CD4-positive, alpha-beta T cell treated with Interleukin-17A for 4 hours (primary cell): ENCODE results near the gene IL1RAPL1.
"Not testable (repeated sequence)": the region's sequence is repeated elsewhere in the genome, so short reads cannot be mapped to it uniquely, and the experiment has no call there.

Source experiments
- DNase-seq: peaks from one replicate; pipeline ENCODE4 v3.0.0-alpha.2; 2020; ENCODE audit warnings: mixed read lengths

IL1RAPL1 gene

GRCh38 chrX:28800671-28801070, 213.4 kb downstream of the IL1RAPL1 start:
- not testable (repeated sequence) for DNase-seq

- DNase-seq: no peak
These were observed 215.4 kb downstream of the IL1RAPL1 start for GRCh38 chrX:28802625-28803024.

GRCh38 chrX:28835991-28836390, 248.7 kb downstream of the IL1RAPL1 start:
- DNase-seq: no peak

- DNase-seq: no peak
These were observed 256.6 kb downstream of the IL1RAPL1 start for GRCh38 chrX:28843817-28844216.

- DNase-seq: no peak
These were observed 260.2 kb downstream of the IL1RAPL1 start for GRCh38 chrX:28847423-28847822.

GRCh38 chrX:28848707-28849106, 261.5 kb downstream of the IL1RAPL1 start:
- no peak for DNase-seq

GRCh38 chrX:28850955-28851354, 263.7 kb downstream of the IL1RAPL1 start:
- no peak for DNase-seq

GRCh38 chrX:28851871-28852270, 264.6 kb downstream of the IL1RAPL1 start:
- no peak for DNase-seq

- no peak for DNase-seq
These were observed 267.4 kb downstream of the IL1RAPL1 start for GRCh38 chrX:28854637-28855036.

- no peak for DNase-seq
These were observed 289.2 kb downstream of the IL1RAPL1 start for GRCh38 chrX:28876408-28876807.

- DNase-seq: no peak
These were observed 289.7 kb downstream of the IL1RAPL1 start for GRCh38 chrX:28876901-28877300.

- no peak for DNase-seq
These were observed 292.9 kb downstream of the IL1RAPL1 start for GRCh38 chrX:28880136-28880535.

- no peak for DNase-seq
These were observed 297.6 kb downstream of the IL1RAPL1 start for GRCh38 chrX:28884823-28885222.

GRCh38 chrX:28888416-28888815, 301.2 kb downstream of the IL1RAPL1 start:
- DNase-seq: no peak

- no peak for DNase-seq
These were observed 302.4 kb downstream of the IL1RAPL1 start for GRCh38 chrX:28889591-28890090.

- no peak for DNase-seq
These were observed 314.4 kb downstream of the IL1RAPL1 start for GRCh38 chrX:28901637-28902036.

- DNase-seq: no peak
These were observed 323.2 kb downstream of the IL1RAPL1 start for GRCh38 chrX:28910487-28910886.

GRCh38 chrX:28920153-28920943, 333.1 kb downstream of the IL1RAPL1 start:
- DNase-seq: no peak

GRCh38 chrX:28922106-28922505, 334.9 kb downstream of the IL1RAPL1 start:
- no peak for DNase-seq

GRCh38 chrX:28946846-28947245, 359.6 kb downstream of the IL1RAPL1 start:
- DNase-seq: no peak

- no peak for DNase-seq
These were observed 372.8 kb downstream of the IL1RAPL1 start for GRCh38 chrX:28960063-28960462.

GRCh38 chrX:28966331-28966730, 379.1 kb downstream of the IL1RAPL1 start:
- DNase-seq: no peak

- DNase-seq: no peak
These were observed 381.9 kb downstream of the IL1RAPL1 start for GRCh38 chrX:28969126-28969525.

- no peak for DNase-seq
These were observed 392.6 kb downstream of the IL1RAPL1 start for GRCh38 chrX:28979877-28980276.

- DNase-seq: no peak
These were observed 394.7 kb downstream of the IL1RAPL1 start for GRCh38 chrX:28981952-28982351.
